ENCODE results near the gene FAM237B.

The FAM237B gene

DNA sequence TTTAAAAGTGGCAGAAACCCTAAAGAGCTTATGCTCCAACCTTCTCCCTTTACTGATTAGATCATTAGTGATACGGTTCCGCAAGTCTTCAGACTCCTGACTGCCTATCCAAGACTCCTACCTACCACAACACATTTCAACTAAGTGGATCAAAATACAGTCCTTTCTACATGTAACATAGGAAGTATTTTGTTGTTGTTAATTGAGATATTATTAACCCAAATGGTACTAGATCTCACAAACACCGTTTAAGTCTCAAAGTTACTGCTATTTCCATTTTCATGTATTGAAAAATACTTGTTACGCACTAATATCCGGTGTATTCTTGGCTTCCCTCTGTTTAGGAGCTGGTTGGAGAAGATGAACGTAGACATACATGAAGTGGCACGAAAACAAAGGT is 1.1 kb downstream of the FAM237B start:
- Histone ChIP-seq H3K27me3 (ENCODE audit: insufficient read depth, low read length) (no peaks in the 10 kb centered on the region), H3K4me3 (ENCODE audit: low read depth, low read length, poor library complexity, severe bottlenecking) (no peak overlapping the region), H3K9me3 (ENCODE audit: low read length) (no peaks in the 10 kb centered on the region), H3K4me1 (ENCODE audit: insufficient read depth, low read length, severe bottlenecking) (no peaks in the 10 kb centered on the region), H3K79me2 (ENCODE audit: insufficient read depth, low read length) (no peaks in the 10 kb centered on the region), H3K9me2 (ENCODE audit: low read depth, low read length) (no peaks in the 10 kb centered on the region), H3K9ac (ENCODE audit: low read length) (no peak overlapping the region), H2AFZ (ENCODE audit: low read length) (no peak overlapping the region), H3K27ac (ENCODE audit: low read depth, low read length, poor library complexity, severe bottlenecking) (no peak overlapping the region), H3K36me3 (ENCODE audit: insufficient read depth, low read length) (no peaks in the 10 kb centered on the region), H4K20me1 (ENCODE audit: insufficient read depth, low read length) (no peaks in the 10 kb centered on the region), H3F3A (ENCODE audit: insufficient read depth, low read length) (no peaks in the 10 kb centered on the region), H3K4me2 (ENCODE audit: low read length) (no peak overlapping the region)
- TF ChIP-seq, protein P1, sequence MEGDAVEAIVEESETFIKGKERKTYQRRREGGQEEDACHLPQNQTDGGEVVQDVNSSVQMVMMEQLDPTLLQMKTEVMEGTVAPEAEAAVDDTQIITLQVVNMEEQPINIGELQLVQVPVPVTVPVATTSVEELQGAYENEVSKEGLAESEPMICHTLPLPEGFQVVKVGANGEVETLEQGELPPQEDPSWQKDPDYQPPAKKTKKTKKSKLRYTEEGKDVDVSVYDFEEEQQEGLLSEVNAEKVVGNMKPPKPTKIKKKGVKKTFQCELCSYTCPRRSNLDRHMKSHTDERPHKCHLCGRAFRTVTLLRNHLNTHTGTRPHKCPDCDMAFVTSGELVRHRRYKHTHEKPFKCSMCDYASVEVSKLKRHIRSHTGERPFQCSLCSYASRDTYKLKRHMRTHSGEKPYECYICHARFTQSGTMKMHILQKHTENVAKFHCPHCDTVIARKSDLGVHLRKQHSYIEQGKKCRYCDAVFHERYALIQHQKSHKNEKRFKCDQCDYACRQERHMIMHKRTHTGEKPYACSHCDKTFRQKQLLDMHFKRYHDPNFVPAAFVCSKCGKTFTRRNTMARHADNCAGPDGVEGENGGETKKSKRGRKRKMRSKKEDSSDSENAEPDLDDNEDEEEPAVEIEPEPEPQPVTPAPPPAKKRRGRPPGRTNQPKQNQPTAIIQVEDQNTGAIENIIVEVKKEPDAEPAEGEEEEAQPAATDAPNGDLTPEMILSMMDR (IDR thresholded peaks at IDR 0.05; ENCODE audit: low read length): no peak
- no peak for TF ChIP-seq EZH2 (IDR thresholded peaks at IDR 0.05; ENCODE audit: borderline replicate concordance, low read length)

DNA sequence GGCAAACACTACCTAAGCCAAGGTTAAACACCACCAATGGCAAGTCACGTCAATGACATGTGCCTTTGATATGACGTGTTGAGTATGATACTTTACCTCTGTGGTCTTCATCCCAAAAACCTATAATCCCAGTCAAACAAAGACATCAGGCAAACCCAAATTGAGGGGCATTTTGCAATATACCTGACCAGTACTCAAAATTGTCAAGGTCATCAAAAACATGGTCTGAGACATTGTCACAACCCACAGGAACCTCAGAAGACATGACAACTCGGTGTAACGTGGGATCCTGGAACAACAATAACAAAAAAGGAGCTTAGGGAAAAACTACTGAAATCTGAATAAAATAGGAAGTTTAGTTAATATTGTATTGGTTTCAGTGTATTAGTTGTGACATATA is 7.2 kb downstream of the FAM237B start:
- Histone ChIP-seq H3K4me1 (ENCODE audit: insufficient read depth, low read length, severe bottlenecking) (no peaks in the 10 kb centered on the region), H4K20me1 (ENCODE audit: insufficient read depth, low read length) (no peaks in the 10 kb centered on the region), H3K4me3 (ENCODE audit: low read depth, low read length, poor library complexity, severe bottlenecking) (no peak overlapping the region), H3K9me2 (ENCODE audit: low read depth, low read length) (no peaks in the 10 kb centered on the region), H3K79me2 (ENCODE audit: insufficient read depth, low read length) (no peaks in the 10 kb centered on the region), H3K9me3 (ENCODE audit: low read length) (no peaks in the 10 kb centered on the region), H3K4me2 (ENCODE audit: low read length) (no peak overlapping the region), H3K9ac (ENCODE audit: low read length) (no peak overlapping the region), H3F3A (ENCODE audit: insufficient read depth, low read length) (no peaks in the 10 kb centered on the region), H3K27me3 (ENCODE audit: insufficient read depth, low read length) (no peaks in the 10 kb centered on the region), H3K27ac (ENCODE audit: low read depth, low read length, poor library complexity, severe bottlenecking) (no peak overlapping the region), H3K36me3 (ENCODE audit: insufficient read depth, low read length) (no peaks in the 10 kb centered on the region), H2AFZ (ENCODE audit: low read length) (no peak overlapping the region)
- TF ChIP-seq, protein P1 (IDR thresholded peaks at IDR 0.05; ENCODE audit: low read length): no peak
- no peak for TF ChIP-seq EZH2 (IDR thresholded peaks at IDR 0.05; ENCODE audit: borderline replicate concordance, low read length)

DNA sequence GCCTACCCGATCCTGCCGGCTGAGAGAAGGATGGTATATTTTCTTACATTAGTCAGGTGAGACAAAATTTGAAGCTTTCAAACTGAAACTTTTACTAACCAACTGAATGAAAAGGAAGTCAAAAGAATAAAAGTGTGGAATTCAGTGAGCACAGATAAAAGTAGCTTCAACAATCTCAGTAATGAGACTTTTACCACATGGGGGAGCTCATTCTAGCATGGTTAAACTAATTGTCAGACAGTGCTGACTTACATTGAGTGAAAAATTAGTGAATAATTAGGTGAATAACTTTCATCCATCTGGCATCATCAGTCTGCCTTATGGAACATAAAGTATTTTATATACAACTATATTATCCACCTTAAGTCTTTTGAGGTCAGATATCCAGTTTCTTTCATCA is 8.4 kb downstream of the FAM237B start:
- Histone ChIP-seq H3K9me2 (ENCODE audit: low read depth, low read length) (no peaks in the 10 kb centered on the region), H4K20me1 (ENCODE audit: insufficient read depth, low read length) (no peaks in the 10 kb centered on the region), H3K9ac (ENCODE audit: low read length) (no peak overlapping the region), H3K4me2 (ENCODE audit: low read length) (no peak overlapping the region), H3K27ac (ENCODE audit: low read depth, low read length, poor library complexity, severe bottlenecking) (no peak overlapping the region), H3K4me1 (ENCODE audit: insufficient read depth, low read length, severe bottlenecking) (no peaks in the 10 kb centered on the region), H3K4me3 (ENCODE audit: low read depth, low read length, poor library complexity, severe bottlenecking) (no peak overlapping the region), H3K79me2 (ENCODE audit: insufficient read depth, low read length) (no peaks in the 10 kb centered on the region), H3F3A (ENCODE audit: insufficient read depth, low read length) (no peaks in the 10 kb centered on the region), H3K9me3 (ENCODE audit: low read length) (no peaks in the 10 kb centered on the region), H3K27me3 (ENCODE audit: insufficient read depth, low read length) (no peaks in the 10 kb centered on the region), H3K36me3 (ENCODE audit: insufficient read depth, low read length) (no peaks in the 10 kb centered on the region), H2AFZ (ENCODE audit: low read length) (no peak overlapping the region)
- TF ChIP-seq, protein P1 (IDR thresholded peaks at IDR 0.05; ENCODE audit: low read length): peak; percentile 58
- no peak for TF ChIP-seq EZH2 (IDR thresholded peaks at IDR 0.05; ENCODE audit: borderline replicate concordance, low read length)

Measured in OCI-LY1 (cell line).